SK-N-SH treated with all-trans-retinoic acid at 6 μM for 48 hours (cell line): ENCODE results near the gene TADA1.

Source experiments
- BACH2 ChIP-seq: fragments of 250-450 bp; sonication (Bioruptor Pico); IDR thresholded peaks from 2 replicates; pipeline ENCODE4 v1.9.0; 2021; ENCODE audit warnings: mild to moderate bottlenecking, borderline replicate concordance
- CSDC2 ChIP-seq: fragments of 250-450 bp; sonication (Bioruptor Pico); IDR thresholded peaks from 2 replicates; pipeline ENCODE4 v1.5.0; 2020; ENCODE audit warnings: mild to moderate bottlenecking, moderate library complexity
- OSR1 ChIP-seq: fragments of 250-450 bp; sonication (Bioruptor Pico); IDR thresholded peaks from 2 replicates; pipeline ENCODE4 v1.8.0; 2022; ENCODE audit warnings: moderate library complexity, mild to moderate bottlenecking, inconsistent platforms
- PATZ1 ChIP-seq: fragments of 250-450 bp; sonication (Bioruptor Pico); IDR thresholded peaks from 2 replicates; pipeline ENCODE4 v1.8.0; 2020; ENCODE audit warnings: mild to moderate bottlenecking, moderate library complexity, borderline replicate concordance
- POU6F1 ChIP-seq: fragments of 250-450 bp; sonication (Bioruptor Pico); IDR thresholded peaks from 2 replicates; pipeline ENCODE4 v1.8.0; 2021; ENCODE audit warnings: low read depth, mild to moderate bottlenecking, moderate library complexity, borderline replicate concordance
- SNAI2 ChIP-seq: fragments of 250-450 bp; sonication (Bioruptor Pico); IDR thresholded peaks from 2 replicates; pipeline ENCODE4 v1.5.0; 2020; ENCODE audit warnings: mild to moderate bottlenecking, moderate library complexity
- ZFP3 ChIP-seq: fragments of 250-450 bp; sonication (Bioruptor Pico); IDR thresholded peaks from 2 replicates; pipeline ENCODE4 v1.5.0; 2020; ENCODE audit warnings: mild to moderate bottlenecking, moderate library complexity
- ZFP30 ChIP-seq: fragments of 450-650 bp; formaldehyde crosslinking; IDR thresholded peaks from 2 replicates; pipeline ENCODE4 v1.5.0; 2022; ENCODE audit warnings: mild to moderate bottlenecking, moderate library complexity

- TF ChIP-seq OSR1 (CRISPR knock-in tag) (no peak), ZFP3 (CRISPR knock-in tag) (no peak), POU6F1 (CRISPR knock-in tag) (no peak), CSDC2 (CRISPR knock-in tag) (no peak), SNAI2 (no peak), PATZ1 (CRISPR knock-in tag) (no peak), BACH2 (CRISPR knock-in tag) (no peak), ZFP30 (CRISPR knock-in tag) (no peak)
These were observed 6.6 kb downstream of the TADA1 start for GRCh38 chr1:166869318-166870099.
